Stimulated activated CD4-positive, alpha-beta T cell treated with anti-CD3 and anti-CD28 coated beads, Interleukin-15, amount 100 ng/mL, for 48 hours (primary cell): ENCODE data around the gene DCTN2.
"Not testable (repeated sequence)": the region's sequence is repeated elsewhere in the genome, so short reads cannot be mapped to it uniquely, and the experiment has no call there.

Source experiments
- DNase-seq, 2 donors: peaks; one replicate each; pipeline ENCODE4 v3.0.0-alpha.2; 2020; ENCODE audit warnings: low read depth in 2 of 2

DCTN2 gene

DNA sequence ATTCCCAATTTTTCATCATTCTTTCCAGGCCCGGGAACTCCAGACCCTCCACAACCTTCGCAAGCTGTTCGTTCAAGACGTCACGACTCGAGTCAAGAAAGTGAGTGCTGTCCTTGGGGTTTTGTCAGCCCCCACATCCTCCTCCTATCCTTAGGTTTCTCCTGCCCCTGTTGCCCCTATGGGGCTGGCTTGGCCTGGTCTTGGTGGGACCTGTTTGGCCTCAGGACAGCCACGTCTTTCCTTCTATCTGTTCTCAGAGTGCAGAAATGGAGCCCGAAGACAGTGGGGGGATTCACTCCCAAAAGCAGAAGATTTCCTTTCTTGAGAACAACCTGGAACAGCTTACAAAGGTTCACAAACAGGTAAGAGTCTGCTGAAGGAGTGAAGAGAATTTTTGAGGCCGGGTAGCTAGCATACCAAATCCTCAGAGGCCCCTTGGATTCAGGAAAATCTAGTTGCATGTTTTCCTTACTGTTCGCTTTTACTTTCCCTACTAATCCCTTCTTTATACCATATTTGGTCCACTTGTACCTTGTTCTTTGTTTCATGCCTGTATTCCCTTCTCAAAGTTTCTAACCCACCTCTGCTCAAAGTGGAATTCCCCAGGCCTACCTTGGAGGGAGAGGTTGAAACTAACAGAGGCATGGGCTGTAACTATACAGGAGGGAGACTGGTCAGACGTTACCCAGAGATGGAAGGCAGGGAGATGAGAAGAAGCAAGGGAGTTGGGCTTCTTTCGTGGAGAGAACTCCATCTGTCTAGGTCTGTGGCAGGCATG, 31.2 kb upstream of the DCTN2 start:
- DNase-seq: no peak

DNA sequence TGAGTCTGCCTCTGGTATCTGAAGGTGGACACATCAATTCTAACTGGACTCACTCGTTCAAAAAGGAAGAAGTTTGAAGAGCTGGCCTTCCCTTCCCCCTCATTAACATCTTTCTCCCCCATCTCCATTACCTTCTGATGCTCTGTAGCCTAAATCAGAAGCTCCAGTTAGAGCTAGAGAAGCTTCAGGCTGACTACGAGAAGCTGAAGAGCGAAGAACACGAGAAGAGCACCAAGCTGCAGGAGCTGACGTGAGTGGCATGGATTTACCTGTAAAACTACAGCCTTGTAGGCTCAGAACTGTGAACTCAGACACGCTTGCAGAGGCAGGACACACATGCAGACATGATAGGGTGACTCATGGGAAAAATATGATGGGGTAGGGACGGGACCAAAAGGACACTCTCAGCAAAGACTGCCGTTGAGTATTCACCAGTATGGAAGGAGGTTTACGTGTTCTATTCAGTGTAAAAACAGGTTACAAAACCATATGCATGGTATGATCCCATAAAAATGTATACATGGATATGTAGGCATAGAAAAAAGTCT, 29.7 kb upstream of the DCTN2 start:
- no peak for DNase-seq

DNA sequence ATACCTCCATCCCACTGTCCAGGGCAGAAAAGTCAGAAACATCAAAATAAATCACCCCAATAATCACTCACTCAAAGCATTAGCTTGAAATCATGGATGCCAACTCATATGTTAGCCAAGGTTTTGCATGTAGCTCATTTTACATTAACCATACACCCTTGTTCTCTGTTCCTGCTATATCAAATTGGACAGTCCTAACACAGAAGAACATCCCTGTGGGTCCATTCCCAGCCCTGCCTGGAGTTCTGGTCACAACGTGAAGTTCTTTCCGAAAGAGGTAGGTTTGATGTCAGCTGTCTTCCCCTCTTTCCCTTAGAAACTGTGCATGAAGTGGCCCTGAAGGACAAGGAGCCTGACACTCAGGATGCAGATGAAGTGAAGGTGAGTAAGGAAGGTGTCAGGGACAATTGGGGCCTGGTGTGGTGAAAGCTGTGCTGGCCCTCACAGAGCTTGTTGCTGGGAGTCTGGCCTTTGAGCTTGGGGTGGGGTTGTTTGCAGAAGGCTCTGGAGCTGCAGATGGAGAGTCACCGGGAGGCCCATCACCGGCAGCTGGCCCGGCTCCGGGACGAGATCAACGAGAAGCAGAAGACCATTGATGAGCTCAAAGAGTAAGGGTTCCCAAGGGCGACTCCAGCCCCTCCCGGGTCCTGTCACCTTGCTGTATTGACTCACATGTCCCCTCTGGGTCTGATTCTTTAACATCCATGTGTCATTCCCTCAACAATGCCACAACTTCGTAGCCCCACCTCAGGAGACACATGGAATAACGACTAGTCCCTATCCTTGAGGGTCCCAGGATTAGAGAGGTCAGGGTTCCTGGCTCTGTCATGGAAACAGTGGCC, 29.0 kb upstream of the DCTN2 start:
- DNase-seq: no peak

DNA sequence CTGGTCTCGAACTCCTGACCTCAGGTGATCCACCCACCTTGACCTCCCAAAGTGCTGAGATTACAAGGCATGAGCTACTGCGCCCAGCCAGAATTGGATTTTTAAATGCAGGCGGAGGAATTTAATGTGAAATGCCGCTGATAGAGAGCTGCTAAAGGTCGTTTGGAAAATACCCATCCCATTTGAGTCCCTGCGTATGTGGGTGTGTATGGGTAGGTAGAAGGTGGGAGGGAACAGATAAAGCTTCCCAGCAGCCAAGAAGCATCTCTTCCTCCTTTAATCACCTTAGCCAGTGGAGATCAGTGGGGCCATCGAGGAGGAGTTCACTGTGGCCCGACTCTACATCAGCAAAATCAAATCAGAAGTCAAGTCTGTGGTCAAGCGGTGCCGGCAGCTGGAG, 27.8 kb upstream of the DCTN2 start:
- no peak for DNase-seq

DNA sequence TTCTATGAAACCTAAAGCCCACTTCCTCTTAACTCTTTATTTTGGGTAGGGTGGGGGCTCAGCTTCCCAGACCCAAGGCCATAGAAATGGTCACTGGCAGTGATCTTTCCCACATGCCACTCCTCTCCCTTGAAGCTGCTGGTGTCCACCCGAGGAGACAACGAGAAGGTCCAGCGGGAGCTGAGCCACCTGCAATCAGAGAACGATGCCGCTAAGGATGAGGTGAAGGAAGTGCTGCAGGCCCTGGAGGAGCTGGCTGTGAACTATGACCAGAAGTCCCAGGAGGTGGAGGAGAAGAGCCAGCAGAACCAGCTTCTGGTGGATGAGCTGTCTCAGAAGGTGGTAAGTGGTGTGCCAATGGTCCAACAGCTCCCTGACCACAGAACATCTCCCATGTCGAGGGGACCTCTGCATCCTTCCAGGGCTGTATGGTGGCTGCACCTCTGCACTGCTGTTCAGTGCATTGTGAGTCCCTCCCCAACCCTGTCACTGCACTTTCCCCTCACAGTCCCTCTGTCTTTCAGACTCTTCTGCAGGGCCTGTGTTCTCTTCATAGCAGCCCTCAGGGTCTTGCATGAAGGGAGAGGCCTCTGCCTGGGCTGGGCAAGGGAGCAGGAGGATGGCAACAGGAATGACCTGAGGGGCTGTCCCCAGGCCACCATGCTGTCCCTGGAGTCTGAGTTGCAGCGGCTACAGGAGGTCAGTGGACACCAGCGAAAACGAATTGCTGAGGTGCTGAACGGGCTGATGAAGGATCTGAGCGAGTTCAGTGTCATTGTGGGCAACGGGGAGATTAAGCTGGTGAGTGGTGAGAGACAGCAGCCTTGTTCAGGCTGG, 25.2 kb upstream of the DCTN2 start:
- DNase-seq: no peak

DNA sequence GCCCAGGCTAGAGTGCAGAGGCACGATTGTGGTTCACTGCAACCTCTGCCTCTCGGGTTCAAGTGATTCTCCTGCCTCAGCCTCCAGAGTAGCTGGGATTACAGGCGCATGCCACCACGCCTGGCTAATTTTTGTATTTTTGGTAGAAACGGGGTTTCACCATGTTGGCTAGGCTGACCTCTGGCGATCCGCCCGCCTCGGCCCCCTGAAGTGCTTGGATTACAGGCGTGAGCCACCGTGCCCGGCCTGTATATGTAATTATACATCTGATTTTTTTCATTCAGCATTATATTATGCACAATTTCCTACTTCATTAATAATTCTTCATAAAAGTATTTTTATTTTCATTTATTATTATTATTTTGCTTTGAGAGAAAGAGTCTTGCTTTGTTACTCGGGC, 23.4 kb upstream of the DCTN2 start:
- DNase-seq: not testable (repeated sequence)

DNA sequence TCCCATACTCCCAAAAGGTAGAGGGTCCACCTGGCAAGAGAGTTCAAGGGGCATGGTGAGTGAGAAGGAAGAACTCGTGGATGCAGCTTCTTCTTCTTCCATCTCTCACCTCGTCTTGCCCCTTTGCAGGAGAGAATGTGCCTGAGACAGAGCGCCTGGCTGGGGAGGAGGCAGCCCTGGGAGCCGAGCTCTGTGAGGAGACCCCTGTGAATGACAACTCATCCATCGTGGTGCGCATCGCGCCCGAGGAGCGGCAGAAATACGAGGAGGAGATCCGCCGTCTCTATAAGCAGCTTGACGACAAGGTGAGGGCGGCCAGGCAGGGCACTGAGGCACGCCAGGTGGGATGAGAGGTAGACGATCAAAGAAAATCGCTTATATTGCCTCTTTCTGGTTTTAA, 22.9 kb upstream of the DCTN2 start:
- DNase-seq: no peak

DNA sequence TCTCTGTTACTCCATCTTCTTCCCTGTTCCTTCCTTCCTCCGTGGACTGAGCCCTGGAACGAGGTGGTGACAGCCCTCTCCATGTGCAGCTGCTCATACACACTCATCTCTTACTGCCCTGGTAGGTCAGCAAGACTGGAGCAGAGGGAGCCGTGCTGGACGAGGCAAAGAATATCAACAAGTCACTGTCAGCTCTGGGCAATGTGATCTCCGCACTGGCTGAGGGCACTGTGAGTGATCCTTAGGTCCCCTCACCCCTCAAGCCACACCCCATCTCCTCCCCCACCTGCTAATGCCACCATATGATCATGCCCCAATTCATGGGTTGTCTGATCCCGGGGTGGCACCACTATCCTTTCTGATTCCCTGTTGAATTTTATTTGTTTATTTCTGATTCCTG, 21.8 kb upstream of the DCTN2 start:
- DNase-seq: no peak

DNA sequence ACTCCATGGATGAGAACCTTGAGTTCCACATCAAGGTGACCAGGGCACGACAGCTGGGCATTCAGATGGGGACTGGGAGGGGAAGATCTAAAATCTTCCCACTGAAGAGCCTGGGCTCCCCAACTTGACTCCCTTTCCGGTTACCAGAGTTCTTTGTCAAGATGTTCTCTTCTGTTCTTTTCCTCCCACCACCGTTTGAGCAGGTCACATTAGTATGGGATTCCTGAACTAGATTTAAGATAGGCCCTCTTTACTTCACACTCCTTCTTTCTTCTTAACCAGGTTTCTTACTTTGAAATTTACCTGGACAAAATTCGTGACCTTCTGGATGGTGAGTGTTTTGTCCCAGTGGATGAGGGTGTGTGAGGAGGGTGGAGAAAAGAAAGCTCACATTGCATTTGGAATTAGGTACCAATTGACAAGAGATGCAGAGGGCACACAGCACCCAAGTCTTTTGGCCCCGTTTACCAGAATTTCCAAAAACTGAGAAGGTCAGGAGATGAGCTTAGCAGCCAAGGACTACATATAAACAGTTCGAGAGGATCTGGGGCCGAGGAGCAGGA, 17.3 kb upstream of the DCTN2 start:
- DNase-seq: no peak

DNA sequence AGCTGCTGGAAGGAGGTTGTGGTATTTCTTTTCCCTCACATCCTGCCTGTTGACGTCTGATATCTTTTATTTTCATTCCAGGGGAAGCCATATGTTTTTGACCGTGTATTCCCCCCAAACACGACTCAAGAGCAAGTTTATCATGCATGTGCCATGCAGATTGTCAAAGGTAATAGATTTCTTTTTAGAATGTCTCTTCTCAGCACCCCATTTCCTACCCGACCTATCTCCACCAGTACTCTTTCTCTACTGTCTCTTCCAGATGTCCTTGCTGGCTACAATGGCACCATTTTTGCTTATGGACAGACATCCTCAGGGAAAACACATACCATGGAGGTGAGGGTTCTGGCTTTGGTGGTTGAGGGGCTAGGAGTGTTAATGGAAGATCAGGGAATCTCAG, 16.4 kb upstream of the DCTN2 start:
- DNase-seq: no peak

DNA sequence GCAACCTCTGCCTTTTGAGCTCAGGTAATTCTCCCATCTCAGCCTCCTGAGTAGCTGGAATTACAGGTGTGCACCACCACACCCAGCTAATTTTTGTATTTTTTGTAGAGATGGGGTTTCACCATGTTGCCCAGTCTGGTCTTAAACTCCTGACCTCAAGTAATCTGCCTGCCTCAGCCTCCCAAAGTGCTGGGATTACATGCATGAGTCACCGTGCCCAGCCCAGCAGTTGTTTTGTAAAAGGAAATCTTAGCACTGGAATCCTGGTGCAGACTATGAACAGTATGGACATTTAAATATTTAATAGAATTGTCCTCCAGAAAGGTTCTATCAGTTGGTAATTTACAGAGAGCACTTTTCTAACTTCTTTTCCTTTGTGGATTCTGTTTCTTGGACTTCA, 14.1 kb upstream of the DCTN2 start:
- not testable (repeated sequence) for DNase-seq

DNA sequence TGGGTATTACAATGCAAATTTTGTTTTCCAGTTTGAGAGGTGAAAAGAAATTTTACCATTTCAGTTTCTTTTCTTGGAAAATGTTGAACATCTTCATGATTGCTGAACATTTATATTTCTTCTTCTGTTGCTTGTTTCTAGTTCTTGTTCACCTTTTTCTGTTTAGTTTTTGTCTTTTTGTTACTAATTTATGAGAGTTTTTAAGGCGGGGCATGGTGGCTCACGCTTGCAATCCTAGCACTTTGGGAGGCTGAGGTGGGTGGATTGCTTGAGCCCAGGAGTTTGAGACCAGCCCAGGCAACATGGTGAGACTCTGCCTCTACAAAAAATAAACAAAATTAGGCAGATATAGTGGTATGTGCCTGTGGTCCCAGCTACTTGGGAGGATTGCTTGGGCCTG, 13.5 kb upstream of the DCTN2 start:
- no peak for DNase-seq

DNA sequence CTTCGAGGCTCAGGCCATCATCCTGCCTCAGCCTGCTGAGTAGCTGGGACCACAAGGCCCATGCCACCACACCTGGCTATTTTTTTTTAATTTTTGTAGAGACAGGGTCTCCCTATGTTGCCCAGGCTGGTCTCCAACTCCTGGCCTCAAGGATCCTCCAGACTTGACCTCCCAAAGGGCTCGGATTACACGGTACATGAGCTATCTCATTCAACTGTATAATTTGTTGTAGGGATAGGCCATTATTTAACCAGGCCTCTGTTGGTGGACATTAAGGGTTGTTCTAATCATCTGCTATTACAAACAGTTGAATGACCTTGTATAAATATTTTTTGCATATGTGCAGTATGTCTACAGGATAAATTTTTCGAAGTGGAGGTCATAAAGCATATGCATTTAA, 11.9 kb upstream of the DCTN2 start:
- no peak for DNase-seq

DNA sequence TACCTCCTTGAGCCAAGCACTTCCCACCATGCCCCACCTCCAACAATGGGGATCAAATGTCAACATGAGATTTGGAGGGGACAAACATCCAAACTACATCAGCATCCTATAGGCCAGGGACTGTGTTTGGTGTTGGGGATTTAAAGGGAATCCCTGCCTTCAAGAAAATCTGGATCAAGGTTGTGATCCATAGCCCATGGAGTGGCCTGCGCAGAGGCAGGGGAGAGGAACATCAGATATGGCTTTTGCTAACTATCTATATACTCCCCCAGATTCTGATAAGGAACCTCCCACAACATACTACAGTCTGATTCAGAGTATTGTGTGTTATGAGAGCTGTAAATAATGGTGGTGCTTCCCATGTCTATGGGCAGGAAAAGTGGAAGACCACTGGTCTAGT, 7.9 kb upstream of the DCTN2 start:
- DNase-seq: no peak

DNA sequence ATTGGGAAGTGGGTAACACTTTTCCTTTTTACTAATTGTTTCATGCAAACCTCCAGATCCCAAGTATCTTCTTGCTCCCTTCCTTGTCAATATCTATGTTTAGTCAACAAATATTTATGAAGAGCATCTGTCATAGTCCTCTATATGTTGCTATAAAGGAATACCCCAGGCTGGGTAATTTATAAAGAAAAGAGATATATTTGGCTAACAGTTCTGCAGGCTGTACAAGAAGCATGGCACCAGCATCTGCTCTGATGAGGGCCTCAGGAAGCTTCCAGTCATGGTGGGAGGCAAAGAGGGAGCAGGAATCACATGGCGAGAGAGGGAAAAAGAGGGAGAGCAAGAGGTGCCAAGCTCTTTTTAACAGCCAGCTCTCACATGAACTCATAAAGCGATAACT, 7.5 kb upstream of the DCTN2 start:
- no peak for DNase-seq

DNA sequence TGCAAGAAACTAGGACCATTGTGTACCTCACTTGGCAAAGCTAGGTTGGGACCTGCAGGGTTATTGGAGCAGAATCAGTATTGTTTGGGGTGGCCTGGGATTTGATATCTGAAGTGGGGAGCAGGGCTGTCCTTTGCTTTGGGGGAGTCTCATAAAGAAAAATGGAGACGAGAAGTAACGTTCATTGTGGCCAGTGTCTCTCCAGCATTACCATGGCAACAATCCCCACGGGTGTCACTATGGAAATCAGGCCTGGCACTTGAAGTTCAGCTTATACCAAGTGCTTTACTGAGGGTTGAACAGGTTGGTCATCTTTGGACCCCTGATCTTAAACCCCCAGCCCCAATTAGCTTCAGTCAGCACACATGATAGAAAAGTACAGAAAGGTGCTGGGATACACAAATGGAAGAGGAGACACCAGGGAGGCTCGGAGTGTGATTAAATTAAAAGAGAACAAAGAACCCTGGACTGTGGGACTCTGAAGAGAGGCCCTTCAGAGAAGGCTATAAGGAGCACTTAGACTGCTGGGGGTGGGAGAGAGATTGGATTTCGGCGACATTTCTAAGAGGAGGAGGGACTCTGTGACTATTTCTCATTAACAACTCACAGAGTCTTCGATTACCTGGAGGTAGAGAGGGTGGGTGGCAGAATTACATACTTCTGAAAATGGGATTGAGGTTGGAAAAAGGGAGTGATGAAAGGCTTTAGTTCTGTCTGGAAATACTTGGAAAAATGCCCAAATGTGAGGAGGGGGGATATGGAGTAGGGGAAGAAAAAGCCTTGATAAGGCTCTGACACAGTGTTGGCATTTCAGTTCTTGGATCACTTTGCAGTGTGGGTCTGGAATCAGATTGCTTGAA, 6.6 kb upstream of the DCTN2 start:
- no peak for DNase-seq

DNA sequence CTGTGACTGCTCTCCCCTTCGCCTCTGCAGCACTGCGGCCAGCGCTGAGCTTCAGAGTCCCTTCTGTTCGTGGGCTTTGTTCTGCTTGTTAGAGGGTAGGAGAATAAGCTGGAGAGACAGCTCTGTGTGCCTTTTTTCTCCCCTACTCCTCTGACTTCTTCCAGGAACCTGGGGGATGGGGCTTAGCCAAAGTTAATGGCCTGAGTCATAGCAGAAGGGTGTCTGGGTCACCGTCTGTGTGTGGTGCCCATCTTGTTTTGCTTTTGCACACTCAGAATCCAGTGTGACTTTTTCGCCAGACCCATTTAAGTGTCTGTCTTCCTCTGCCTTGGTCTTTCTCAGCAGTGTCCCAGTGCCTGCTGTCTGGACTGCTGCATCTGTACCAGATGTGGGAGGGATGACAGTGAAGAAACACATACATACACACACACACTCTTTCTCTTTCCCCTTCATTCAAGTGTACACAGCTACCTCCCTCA, 5.9 kb upstream of the DCTN2 start:
- DNase-seq: no peak

DNA sequence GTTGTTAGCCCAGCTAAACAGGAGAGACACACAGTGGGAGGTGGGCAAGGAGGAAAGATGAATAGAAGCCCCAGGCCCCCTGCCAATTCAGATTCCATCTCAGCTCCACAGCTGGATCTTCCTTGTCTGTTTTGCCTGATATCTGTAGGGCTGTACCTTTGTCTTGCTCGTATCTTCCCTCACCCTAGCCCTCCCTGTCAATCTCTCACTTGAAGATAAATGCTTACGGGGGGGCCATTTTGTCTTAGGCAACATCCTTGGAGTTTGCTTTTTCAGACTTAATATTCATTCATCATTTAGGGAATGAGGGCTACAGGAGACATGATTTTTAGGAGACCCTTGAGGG, 5.3 kb upstream of the DCTN2 start:
- DNase-seq: no peak

DNA sequence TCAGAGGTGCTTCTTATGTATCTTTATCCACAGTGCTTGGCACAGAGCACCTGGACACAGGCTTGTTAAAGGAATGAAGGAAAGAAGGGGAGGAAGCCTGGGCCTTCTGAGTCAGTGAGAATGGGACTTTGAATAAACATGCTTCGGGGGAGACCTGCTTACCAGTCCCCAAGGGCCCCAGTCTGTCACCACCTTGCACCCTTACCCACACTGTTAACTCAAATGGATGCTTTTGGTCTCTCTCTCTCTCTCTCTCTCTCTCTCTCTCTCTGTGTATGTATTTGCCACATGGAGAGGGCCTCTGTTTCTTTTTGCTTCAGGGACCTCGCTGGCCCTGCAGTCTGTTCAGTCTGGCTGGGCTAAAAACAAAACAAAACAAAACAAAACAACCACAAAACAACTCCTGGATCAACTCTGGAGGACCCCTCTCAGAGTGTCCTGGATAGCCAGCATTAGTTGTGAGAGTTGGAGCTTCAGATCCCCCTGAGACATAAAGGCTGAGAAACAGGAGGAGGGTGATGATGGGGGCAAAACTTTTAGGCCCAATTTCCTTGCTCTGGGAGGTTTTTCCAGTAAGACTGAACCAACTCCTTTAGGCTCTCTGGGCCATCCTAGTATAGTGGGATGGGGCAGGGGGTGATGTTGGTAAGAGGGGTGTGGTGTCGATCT, 4.8 kb upstream of the DCTN2 start:
- no peak for DNase-seq
